ENCODE measurements around the gene CUEDC2.

The CUEDC2 gene

GRCh38 chr10:102424916-102425315 is 7.5 kb downstream of the CUEDC2 start:
- DNase-seq (ENCODE audit: low read depth, low spot score) = no peak
- H3K4me3 ChIP-seq (ENCODE audit: low read depth, low read length) = no peak overlapping the region
- in situ Hi-C loops (cut with HindIII; ENCODE audit: low sequenced_read_pairs) = no loop called here
- no peak for TF ChIP-seq CTCF (IDR thresholded peaks at IDR 0.05; ENCODE audit: low read depth, low read length)

GRCh38 chr10:102424145-102424544 is 8.2 kb downstream of the CUEDC2 start:
- TF ChIP-seq CTCF (IDR thresholded peaks at IDR 0.05; ENCODE audit: low read depth, low read length) = no peak
- DNase-seq (ENCODE audit: low read depth, low spot score) = no peak
- in situ Hi-C loops (cut with HindIII; ENCODE audit: low sequenced_read_pairs) = no loop called here
- H3K4me3 ChIP-seq (ENCODE audit: low read depth, low read length) = no peak overlapping the region

- no peak overlapping the region for H3K4me3 ChIP-seq (ENCODE audit: low read depth, low read length)
- no peak for TF ChIP-seq CTCF (IDR thresholded peaks at IDR 0.05; ENCODE audit: low read depth, low read length)
- in situ Hi-C loops (cut with HindIII; ENCODE audit: low sequenced_read_pairs) = no loop called here
- DNase-seq (ENCODE audit: low read depth, low spot score) = no peak
These were observed 8.9 kb downstream of the CUEDC2 start for GRCh38 chr10:102423372-102423968.

- DNase-seq (ENCODE audit: low read depth, low spot score) = peak; percentile 64
- H3K4me3 ChIP-seq (ENCODE audit: low read depth, low read length) = peak overlapping the region; percentile 82
- in situ Hi-C loops (cut with HindIII; ENCODE audit: low sequenced_read_pairs) = no loop called here
- peak; percentile 83 for TF ChIP-seq CTCF (IDR thresholded peaks at IDR 0.05; ENCODE audit: low read depth, low read length)
These were observed 9.7 kb downstream of the CUEDC2 start for GRCh38 chr10:102422545-102423129.

GRCh38 chr10:102421757-102422512 is 10.4 kb downstream of the CUEDC2 start:
- TF ChIP-seq CTCF (IDR thresholded peaks at IDR 0.05; ENCODE audit: low read depth, low read length) = no peak
- no peak for DNase-seq (ENCODE audit: low read depth, low spot score)
- in situ Hi-C loops (cut with HindIII; ENCODE audit: low sequenced_read_pairs) = no loop called here
- H3K4me3 ChIP-seq (ENCODE audit: low read depth, low read length) = peak overlapping the region; percentile 82

- DNase-seq (ENCODE audit: low read depth, low spot score) = no peak
- in situ Hi-C loops (cut with HindIII; ENCODE audit: low sequenced_read_pairs) = no loop called here
- TF ChIP-seq CTCF (IDR thresholded peaks at IDR 0.05; ENCODE audit: low read depth, low read length) = no peak
- peak overlapping the region; percentile 82 for H3K4me3 ChIP-seq (ENCODE audit: low read depth, low read length)
These were observed 10.9 kb downstream of the CUEDC2 start for GRCh38 chr10:102421507-102421756.
